Activated B cell treated with CpG ODN at 0.5 μM for 24 hours (primary cell): ENCODE measurements around the gene AOPEP. TPM values are rescaled to one million over a fixed set of nuclear protein-coding genes. Genes with fewer than 3 reads are reported as not detected.

Experiments used
- ATAC-seq: fragments of 200-7000 bp; cut with Tn5 transposase; one replicate; pipeline ENCODE4 v1.10.0; 2021; ENCODE audit warnings: low read depth, mild to moderate bottlenecking, moderate library complexity
- CTCF ChIA-PET: fragments of 350-600 bp; sonication (Branson Sonifier 250); formaldehyde crosslinking; loops from one replicate; lab custom pipeline; 2021; ENCODE audit warnings: antibody characterized with exemption; lab: Charles Lee
- POLR2A ChIA-PET: fragments of 350-600 bp; sonication (Branson Sonifier 250); formaldehyde crosslinking; loops from one replicate; lab custom pipeline; 2021; ENCODE audit warnings: antibody characterized with exemption; lab: Charles Lee
- DNase-seq: peaks from one replicate; pipeline ENCODE4 v3.0.0; 2022
- H3K27ac Mint-ChIP-seq: one replicate; pipeline ENCODE4 v1.8.0; 2020; ENCODE audit warnings: mixed read lengths
- H3K27me3 Mint-ChIP-seq: one replicate; pipeline ENCODE4 v1.8.0; 2021; ENCODE audit warnings: mixed read lengths
- H3K36me3 Mint-ChIP-seq: one replicate; pipeline ENCODE4 v1.8.0; 2021; ENCODE audit warnings: low read depth, mixed read lengths
- H3K4me1 Mint-ChIP-seq: one replicate; pipeline ENCODE4 v1.8.0; 2021; ENCODE audit warnings: mixed read lengths
- H3K4me3 Mint-ChIP-seq: one replicate; pipeline ENCODE4 v1.8.0; 2020; ENCODE audit warnings: mild to moderate bottlenecking, mixed read lengths
- H3K9me3 Mint-ChIP-seq: one replicate; pipeline ENCODE4 v1.8.0; 2020; ENCODE audit warnings: mixed read lengths
- CTCF ChIP-seq: fragments of 200-600 bp; IDR thresholded peaks from one replicate; pipeline ENCODE4 v1.8.0; 2022; ENCODE audit warnings: antibody characterized with exemption, mild to moderate bottlenecking
- intact Hi-C: fragments of 100-400 bp; cut with micrococcal nuclease; formaldehyde crosslinking; loops from one replicate; pipeline ENCODE4 v1.15.1; 2024
- total RNA-seq: library from RNA; stranded (reverse); gene quantifications from 2 replicates; pipeline ENCODE4 v1.2.3, GENCODE V29; 2022

Gene AOPEP
- total RNA-seq, 1 donor from 2014 or later: 20.4 TPM

- POLR2A ChIA-PET: no interaction called here
- no peaks in the 10 kb centered on the region for H3K9me3 Mint-ChIP-seq
- CTCF ChIA-PET: no interaction called here
- H3K36me3 Mint-ChIP-seq: peaks cover 19% of the 10 kb centered on the region
- H3K27me3 Mint-ChIP-seq: no peaks in the 10 kb centered on the region
- H3K27ac Mint-ChIP-seq: no peak overlapping the region
- intact Hi-C loops: no loop called here
- H3K4me3 Mint-ChIP-seq: no peak overlapping the region
- ATAC-seq (no peak), DNase-seq (no peak)
- no peaks in the 10 kb centered on the region for H3K4me1 Mint-ChIP-seq
- TF ChIP-seq CTCF: no peak
Observed at GRCh38 chr9:94991961-94992907, 265.7 kb downstream of the AOPEP start.

- Mint-ChIP-seq H3K4me3 (no peak overlapping the region), H3K27me3 (peaks cover 5% of the 10 kb centered on the region), H3K4me1 (no peaks in the 10 kb centered on the region), H3K27ac (no peak overlapping the region), H3K9me3 (no peaks in the 10 kb centered on the region), H3K36me3 (peaks cover 14% of the 10 kb centered on the region)
- intact Hi-C loops: no loop called here
- TF ChIP-seq CTCF: no peak
- POLR2A ChIA-PET: no interaction called here
- CTCF ChIA-PET: no interaction called here
- no peak for ATAC-seq
- no peak for DNase-seq
Observed at GRCh38 chr9:94993160-94993820, 266.8 kb downstream of the AOPEP start.

- Mint-ChIP-seq H3K27me3 (peaks cover 8% of the 10 kb centered on the region), H3K9me3 (no peaks in the 10 kb centered on the region), H3K4me1 (no peaks in the 10 kb centered on the region), H3K4me3 (no peak overlapping the region), H3K27ac (no peak overlapping the region), H3K36me3 (peaks cover 11% of the 10 kb centered on the region)
- ChIA-PET CTCF (no interaction called here), POLR2A (no interaction called here)
- DNase-seq: no peak
- ATAC-seq: no peak
- no peak for TF ChIP-seq CTCF
- intact Hi-C loops: no loop called here
Observed at GRCh38 chr9:94993821-94994165, 267.3 kb downstream of the AOPEP start.

- Mint-ChIP-seq H3K4me3 (no peak overlapping the region), H3K9me3 (no peaks in the 10 kb centered on the region), H3K27me3 (peaks cover 16% of the 10 kb centered on the region), H3K4me1 (no peaks in the 10 kb centered on the region), H3K36me3 (peaks cover 9% of the 10 kb centered on the region), H3K27ac (no peak overlapping the region)
- ChIA-PET CTCF (interaction anchor here (0.8 kb wide), 1 partner anchor 44 kb away, joined by 4 read pairs; no protein-coding TSS in a partner anchor), POLR2A (no interaction called here)
- DNase-seq: no peak
- no peak for TF ChIP-seq CTCF
- ATAC-seq: no peak
- intact Hi-C loops: no loop called here
Observed at GRCh38 chr9:94995048-94995693, 268.7 kb downstream of the AOPEP start.

GRCh38 chr9:94996641-94997040 lies 270.1 kb downstream of the AOPEP start:
- DNase-seq: no peak
- Mint-ChIP-seq H3K4me3 (no peak overlapping the region), H3K9me3 (no peaks in the 10 kb centered on the region), H3K27me3 (peaks cover 24% of the 10 kb centered on the region), H3K36me3 (peaks cover 8% of the 10 kb centered on the region), H3K27ac (no peak overlapping the region), H3K4me1 (no peaks in the 10 kb centered on the region)
- POLR2A ChIA-PET: interaction anchor here (0.5 kb wide), 1 partner anchor 98 kb away, joined by 4 read pairs; no protein-coding TSS in a partner anchor
- CTCF ChIA-PET: no interaction called here
- no peak for ATAC-seq
- TF ChIP-seq CTCF: no peak
- intact Hi-C loops: no loop called here
